Tibial artery (tissue), 4 donors: ENCODE data around the gene TRPM3.

Experiments used
- DNase-seq, 2 donors: peaks; one replicate each; pipeline ENCODE4 v3.0.0-alpha.2; 2019
- H3K27ac ChIP-seq, 2 donors: fragments of 200-600 bp; sonication (generic) in 1 of 2; 1 replicate in 1 of 2; 2 replicates in 1 of 2; pipeline ENCODE4 v1.5.1; 2018 to 2019; ENCODE audit warnings: mild to moderate bottlenecking in 1 of 2
- H3K27me3 ChIP-seq, 2 donors: fragments of 200-600 bp; sonication (generic) in 1 of 2; one replicate each; pipeline versions ENCODE4 v1.5.1 to v1.6.0; 2016 to 2019
- H3K36me3 ChIP-seq, 3 donors: fragments of 200-600 bp; sonication (generic) in 2 of 3; one replicate each; pipeline ENCODE4 v1.5.1; 2016 to 2019; ENCODE audit warnings: mild to moderate bottlenecking in 2 of 3
- H3K4me1 ChIP-seq, 4 donors: fragments of 200-600 bp; sonication (generic) in 2 of 4; 1 replicate in 3 of 4; 2 replicates in 1 of 4; pipeline ENCODE4 v1.5.1; 2016 to 2019
- H3K4me3 ChIP-seq, 2 donors: fragments of 200-600 bp; sonication (generic) in 1 of 2; 1 replicate in 1 of 2; 2 replicates in 1 of 2; pipeline ENCODE4 v1.5.1; 2018 to 2019; ENCODE audit warnings: mild to moderate bottlenecking in 2 of 2
- H3K9me3 ChIP-seq, 3 donors: fragments of 200-600 bp; sonication (generic) in 1 of 3; one replicate each; pipeline ENCODE4 v1.5.1; 2016 to 2019
- CTCF ChIP-seq, 2 experiments: fragments of 200-600 bp in 1 of 2; fragments of 450-650 bp in 1 of 2; IDR thresholded peaks; one replicate each; pipeline ENCODE4 v1.5.1; 2017 to 2019; ENCODE audit warnings: antibody characterized with exemption in 2 of 2, mild to moderate bottlenecking in 1 of 2, moderate library complexity in 1 of 2
- intact Hi-C: fragments of 100-400 bp; cut with DNase I; formaldehyde crosslinking; loops from one replicate; pipeline ENCODE4 v1.15.0; 2023; ENCODE audit warnings: low total_unique reads

TRPM3 gene

GRCh38 chr9:70792796-70793195 lies 328.6 kb downstream of the TRPM3 start:
- intact Hi-C loops, result no loop called here
- H3K9me3 ChIP-seq, result no peaks in the 10 kb centered on the region
- TF ChIP-seq CTCF (IDR thresholded peaks at IDR 0.05), result no peak
- no peaks in the 10 kb centered on the region for H3K36me3 ChIP-seq
- no peak overlapping the region for H3K4me3 ChIP-seq
- no peak overlapping the region for H3K27ac ChIP-seq
- no peak for DNase-seq
- H3K4me1 ChIP-seq, result no peaks in the 10 kb centered on the region
- H3K27me3 ChIP-seq, result no peaks in the 10 kb centered on the region

- Histone ChIP-seq H3K27me3 (no peaks in the 10 kb centered on the region), H3K4me1 (no peaks in the 10 kb centered on the region), H3K4me3 (no peak overlapping the region), H3K36me3 (no peaks in the 10 kb centered on the region), H3K27ac (no peak overlapping the region), H3K9me3 (no peaks in the 10 kb centered on the region)
- DNase-seq, result no peak
- intact Hi-C loops, result no loop called here
- TF ChIP-seq CTCF (IDR thresholded peaks at IDR 0.05), result no peak
These were observed 329.5 kb downstream of the TRPM3 start for GRCh38 chr9:70791936-70792335.

- H3K4me1 ChIP-seq, result no peaks in the 10 kb centered on the region
- H3K27ac ChIP-seq, result no peak overlapping the region
- H3K36me3 ChIP-seq, result no peaks in the 10 kb centered on the region
- intact Hi-C loops, result no loop called here
- H3K4me3 ChIP-seq, result no peak overlapping the region
- H3K9me3 ChIP-seq, result no peaks in the 10 kb centered on the region
- TF ChIP-seq CTCF (IDR thresholded peaks at IDR 0.05), result no peak
- no peak for DNase-seq
- no peaks in the 10 kb centered on the region for H3K27me3 ChIP-seq
These were observed 332.3 kb downstream of the TRPM3 start for GRCh38 chr9:70789086-70789485.

GRCh38 chr9:70784456-70784855 lies 337.0 kb downstream of the TRPM3 start:
- H3K4me1 ChIP-seq, result no peaks in the 10 kb centered on the region
- no peak for TF ChIP-seq CTCF (IDR thresholded peaks at IDR 0.05)
- no peak overlapping the region for H3K4me3 ChIP-seq
- intact Hi-C loops, result no loop called here
- H3K27me3 ChIP-seq, result no peaks in the 10 kb centered on the region
- no peaks in the 10 kb centered on the region for H3K36me3 ChIP-seq
- H3K9me3 ChIP-seq, result no peaks in the 10 kb centered on the region
- no peak for DNase-seq
- no peak overlapping the region for H3K27ac ChIP-seq

GRCh38 chr9:70778568-70778967 lies 342.9 kb downstream of the TRPM3 start:
- intact Hi-C loops, result no loop called here
- Histone ChIP-seq H3K4me3 (no peak overlapping the region), H3K36me3 (no peaks in the 10 kb centered on the region), H3K27ac (no peak overlapping the region), H3K9me3 (no peaks in the 10 kb centered on the region), H3K27me3 (no peaks in the 10 kb centered on the region), H3K4me1 (no peaks in the 10 kb centered on the region)
- no peak for DNase-seq
- no peak for TF ChIP-seq CTCF (IDR thresholded peaks at IDR 0.05)

- no peak for TF ChIP-seq CTCF (IDR thresholded peaks at IDR 0.05)
- no peak overlapping the region for H3K4me3 ChIP-seq
These were observed 347.8 kb downstream of the TRPM3 start for GRCh38 chr9:70773579-70773978.

More at GRCh38 chr9:70773579-70773978, 347.8 kb downstream of the TRPM3 start:
- H3K36me3 ChIP-seq, result no peaks in the 10 kb centered on the region
- intact Hi-C loops, result no loop called here
- H3K9me3 ChIP-seq, result no peaks in the 10 kb centered on the region
- no peaks in the 10 kb centered on the region for H3K27me3 ChIP-seq
- DNase-seq, result no peak
- no peaks in the 10 kb centered on the region for H3K4me1 ChIP-seq
- no peak overlapping the region for H3K27ac ChIP-seq
